IPS-11a (cell line): ENCODE results near the gene FER1L5.
A peak's percentile ranks its signal among the peaks of the same experiment; 100 is the strongest.

Source experiments
- H3K4me3 ChIP-seq: one replicate; pipeline ENCODE4 v1.5.1; 2013; ENCODE audit warnings: low read depth, low read length, control low read depth

Gene FER1L5

DNA sequence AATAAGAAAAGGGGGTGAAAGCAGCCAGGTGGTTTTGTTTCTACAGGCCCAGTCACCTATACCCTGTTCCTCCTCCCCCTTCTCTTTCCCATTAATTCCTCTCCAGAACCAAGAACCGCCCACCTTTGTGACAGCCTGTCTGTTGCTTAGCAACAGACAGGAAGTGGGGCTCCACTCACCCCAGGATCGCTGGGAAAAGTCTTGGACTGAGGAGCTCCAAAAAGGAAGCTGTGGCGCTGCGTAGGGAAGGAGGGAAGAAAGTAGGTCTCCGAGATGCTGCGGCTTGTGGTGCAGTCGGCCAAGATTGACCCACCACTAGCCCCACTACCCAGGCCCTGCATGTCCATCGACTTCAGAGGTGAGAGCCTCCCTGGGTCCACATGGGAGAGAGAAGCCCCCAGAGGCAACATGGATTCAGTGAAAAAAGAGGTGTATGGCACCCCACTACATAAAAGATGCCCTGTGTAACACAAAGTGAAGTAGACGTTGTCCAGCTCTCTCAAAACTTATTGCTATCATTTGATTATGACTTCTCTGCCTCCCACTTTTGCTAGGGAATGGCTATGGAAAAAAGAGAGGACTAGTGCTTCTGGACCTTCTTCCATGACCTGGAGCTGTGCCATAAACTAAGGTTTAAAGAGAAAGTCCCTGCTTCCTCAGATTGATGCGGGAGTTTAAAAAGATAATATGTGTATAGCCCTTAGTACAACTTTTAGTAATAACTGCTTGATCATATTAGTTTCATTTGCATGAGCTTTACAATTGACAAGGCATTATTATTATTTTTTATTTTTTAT is at the start of gene FER1L5:
TSS of gene FER1L5 (plus strand) at position 201 of the 797 bp plus-strand sequence. CDS start at position 274, 73 bp downstream.
- peak within 1 kb of the TSS; percentile 37 for H3K4me3 ChIP-seq

DNA sequence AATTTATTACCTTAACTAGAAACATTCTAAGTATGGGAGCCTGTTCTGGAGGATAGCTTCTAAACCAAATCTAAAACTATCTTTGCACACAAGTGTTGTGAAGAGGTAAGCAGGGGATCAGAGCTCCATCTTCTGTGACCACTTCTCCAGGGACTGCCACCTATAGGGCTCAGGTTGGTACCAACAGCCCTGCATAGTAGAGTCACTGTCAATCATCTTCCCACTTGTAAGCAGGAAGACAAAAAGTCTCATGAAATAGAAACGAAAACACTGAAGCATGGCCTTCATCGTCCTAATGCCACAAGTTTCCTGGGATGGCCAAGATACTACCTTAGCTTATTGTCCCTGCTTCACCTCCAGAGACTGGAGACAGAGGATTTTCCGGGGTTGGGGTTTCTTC is 48.3 kb upstream of the FER1L5 start:
- no peak overlapping the region for H3K4me3 ChIP-seq

DNA sequence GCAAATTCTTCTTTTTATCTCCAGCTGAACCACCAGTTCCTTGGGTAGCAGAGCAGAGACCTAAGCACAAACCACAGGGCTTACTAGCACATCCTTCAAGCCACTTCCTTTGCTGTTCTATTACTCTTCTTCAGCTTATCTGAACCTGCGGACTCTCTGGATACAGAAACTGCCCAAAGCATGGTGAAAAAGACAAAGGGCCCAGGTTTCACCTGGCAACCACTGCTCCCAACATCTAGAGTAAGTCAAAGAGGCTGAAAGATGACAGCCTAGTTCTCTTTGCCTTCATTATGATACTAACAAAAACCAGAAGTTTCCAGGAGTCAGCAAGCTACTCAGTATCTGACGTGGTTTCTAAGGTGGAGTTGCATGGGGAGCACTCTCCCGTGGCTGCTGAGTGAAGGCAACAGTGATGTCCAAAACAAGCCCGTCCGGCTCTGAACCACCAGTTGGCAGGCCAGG is 47.8 kb upstream of the FER1L5 start:
- no peak overlapping the region for H3K4me3 ChIP-seq

- no peak overlapping the region for H3K4me3 ChIP-seq
Measured at GRCh38 chr2:96596596-96596995, 46.0 kb upstream of the FER1L5 start.

GRCh38 chr2:96599941-96600340 is 42.6 kb upstream of the FER1L5 start:
- H3K4me3 ChIP-seq = no peak overlapping the region

- H3K4me3 ChIP-seq = no peak overlapping the region
Measured at GRCh38 chr2:96601382-96602292, 40.9 kb upstream of the FER1L5 start.

- no peak overlapping the region for H3K4me3 ChIP-seq
Measured at GRCh38 chr2:96602330-96602823, 40.2 kb upstream of the FER1L5 start.

GRCh38 chr2:96604104-96604503 is 38.5 kb upstream of the FER1L5 start:
- H3K4me3 ChIP-seq = no peak overlapping the region

DNA sequence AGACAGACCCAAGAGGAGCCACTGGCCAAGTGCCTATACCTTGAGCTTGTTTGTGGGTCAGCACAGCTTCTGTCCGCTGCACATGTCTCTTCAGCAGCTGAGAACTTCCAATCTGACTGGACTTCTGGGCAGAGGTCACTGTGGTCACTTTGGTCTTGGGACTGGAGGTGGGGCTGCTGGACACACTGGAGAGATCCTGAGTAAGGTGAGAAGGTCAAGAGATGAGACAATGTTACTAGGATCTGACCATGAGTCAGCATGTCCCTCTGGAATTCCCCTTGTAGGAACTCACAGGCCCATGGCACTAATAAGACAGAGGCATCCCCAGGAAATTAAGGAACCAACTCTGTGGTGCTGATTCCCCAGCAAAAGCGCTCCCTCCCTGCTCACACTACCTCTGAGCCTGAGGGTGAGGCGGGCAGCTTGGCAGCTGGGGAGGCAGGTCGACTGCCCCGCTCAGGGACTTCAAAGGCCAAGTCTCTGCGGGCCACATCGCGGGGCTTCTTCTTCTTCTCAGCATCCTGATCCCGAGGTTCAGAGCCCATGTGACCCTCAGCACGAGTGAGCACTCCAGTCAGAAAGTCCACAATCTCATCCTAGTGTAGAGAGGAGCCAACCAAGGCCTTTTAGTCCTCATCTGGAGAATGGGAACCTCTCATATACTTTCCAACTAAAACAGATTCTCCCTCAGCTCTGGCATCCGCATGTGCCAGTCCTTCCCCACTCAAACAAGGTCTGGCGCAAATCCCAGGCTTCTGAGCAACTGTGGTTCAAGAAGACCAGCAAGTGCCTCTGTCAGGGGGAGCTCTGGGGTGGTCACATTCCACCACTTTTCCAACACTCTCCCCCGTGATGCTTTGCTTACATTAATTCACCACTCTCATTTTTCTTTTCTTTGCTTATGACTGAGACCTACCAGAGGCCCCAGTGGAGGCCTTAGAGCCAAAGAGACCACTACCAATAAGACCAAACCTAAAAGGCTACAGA is 33.8 kb upstream of the FER1L5 start:
- H3K4me3 ChIP-seq = no peak overlapping the region

DNA sequence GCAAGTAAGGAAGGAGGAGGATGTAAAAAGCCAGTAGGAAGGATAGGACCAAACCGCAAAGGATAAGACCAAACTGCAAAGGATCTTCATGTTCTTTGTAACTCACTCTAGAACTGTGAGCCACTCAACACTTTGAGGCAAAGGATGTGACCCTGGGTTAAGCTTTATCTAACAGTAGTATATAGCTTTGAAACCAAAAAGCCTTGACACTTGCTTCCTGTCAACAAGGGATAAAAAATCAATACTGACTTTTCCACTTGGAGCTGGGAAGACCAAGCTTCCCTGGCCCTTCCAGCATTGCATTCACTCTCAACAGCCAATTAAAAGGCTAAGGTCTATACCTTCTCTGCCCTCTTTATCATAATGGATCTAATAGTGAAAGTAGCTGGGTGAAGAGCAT is 26.4 kb upstream of the FER1L5 start:
- no peak overlapping the region for H3K4me3 ChIP-seq

DNA sequence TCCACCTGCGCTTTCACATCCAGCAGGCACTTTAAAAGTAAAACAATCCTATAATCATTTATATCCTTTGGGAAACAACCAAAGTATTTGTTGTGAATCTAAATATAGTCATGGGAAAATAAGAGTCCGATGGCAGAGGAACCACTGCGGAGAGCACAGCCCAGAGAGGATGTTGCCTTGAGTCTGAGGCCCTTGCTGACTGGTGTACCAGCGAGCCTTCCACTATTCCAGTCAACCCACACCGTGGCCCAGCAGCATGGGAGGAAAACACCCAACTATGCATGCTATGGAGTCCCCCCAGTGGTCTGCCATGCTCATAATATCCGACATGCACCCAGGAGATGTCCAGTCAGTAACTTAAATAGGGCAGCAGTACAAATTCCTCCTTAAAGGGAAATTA is 26.0 kb upstream of the FER1L5 start:
- no peak overlapping the region for H3K4me3 ChIP-seq

DNA sequence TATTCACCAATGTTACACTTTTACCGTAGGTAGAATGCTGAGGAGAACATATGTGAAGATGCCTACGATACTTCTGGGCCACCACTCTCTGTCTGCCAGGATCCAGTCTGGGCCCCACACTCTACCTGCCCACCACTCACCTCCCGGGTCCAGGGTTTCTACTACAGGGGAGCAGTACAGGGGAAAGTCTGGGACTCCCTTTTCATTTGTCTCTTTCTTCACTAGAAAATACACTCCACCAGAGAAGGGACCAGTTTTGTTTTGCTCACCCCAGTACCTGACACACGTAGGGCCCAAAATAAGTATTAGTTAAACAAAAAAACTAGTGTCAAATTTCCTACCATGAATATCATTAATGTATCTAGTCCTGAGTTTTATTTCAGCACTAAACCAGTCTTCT is 25.6 kb upstream of the FER1L5 start:
- H3K4me3 ChIP-seq = no peak overlapping the region

- H3K4me3 ChIP-seq = no peak overlapping the region
Measured at GRCh38 chr2:96618596-96619283, 23.8 kb upstream of the FER1L5 start.

DNA sequence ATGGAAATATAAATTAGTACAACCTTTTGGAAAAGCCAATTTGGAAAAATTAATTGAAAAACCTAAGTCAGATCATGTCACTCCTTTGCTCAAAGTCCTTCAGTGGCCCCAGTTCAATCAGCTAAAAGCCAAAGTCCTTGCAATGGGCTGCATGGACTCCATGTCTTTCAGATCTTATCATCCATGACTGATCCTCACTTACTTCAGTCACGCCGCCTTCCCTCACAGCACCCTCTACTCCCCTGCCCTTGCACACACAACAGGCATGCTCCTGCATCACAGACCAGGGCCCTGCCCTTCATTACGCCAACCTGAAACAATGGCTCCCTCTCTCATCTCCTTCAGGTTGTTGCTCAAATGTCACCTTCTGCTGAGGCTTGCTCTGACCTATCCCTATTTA is 20.0 kb upstream of the FER1L5 start:
- no peak overlapping the region for H3K4me3 ChIP-seq

DNA sequence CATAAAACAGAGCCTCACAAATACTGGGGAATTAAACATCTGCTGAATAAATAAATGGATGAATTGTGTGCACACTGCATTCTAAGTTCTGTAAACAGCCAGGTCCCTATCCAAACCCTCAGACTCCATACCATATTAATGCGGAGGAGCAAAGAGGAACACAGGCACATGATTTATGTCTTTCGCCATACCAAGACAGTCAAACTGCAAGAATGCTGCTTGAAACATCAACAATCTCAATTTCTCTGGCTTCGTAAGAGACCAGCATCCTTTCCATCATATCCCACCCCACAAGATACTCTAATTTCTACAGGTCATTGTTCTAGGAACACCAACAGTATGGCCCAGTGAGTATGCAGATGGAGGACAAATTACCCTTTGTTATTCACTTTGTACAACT is 19.4 kb upstream of the FER1L5 start:
- H3K4me3 ChIP-seq = no peak overlapping the region

GRCh38 chr2:96625571-96626552 is 16.7 kb upstream of the FER1L5 start:
- H3K4me3 ChIP-seq = no peak overlapping the region

GRCh38 chr2:96626553-96626942 is 16.0 kb upstream of the FER1L5 start:
- no peak overlapping the region for H3K4me3 ChIP-seq

DNA sequence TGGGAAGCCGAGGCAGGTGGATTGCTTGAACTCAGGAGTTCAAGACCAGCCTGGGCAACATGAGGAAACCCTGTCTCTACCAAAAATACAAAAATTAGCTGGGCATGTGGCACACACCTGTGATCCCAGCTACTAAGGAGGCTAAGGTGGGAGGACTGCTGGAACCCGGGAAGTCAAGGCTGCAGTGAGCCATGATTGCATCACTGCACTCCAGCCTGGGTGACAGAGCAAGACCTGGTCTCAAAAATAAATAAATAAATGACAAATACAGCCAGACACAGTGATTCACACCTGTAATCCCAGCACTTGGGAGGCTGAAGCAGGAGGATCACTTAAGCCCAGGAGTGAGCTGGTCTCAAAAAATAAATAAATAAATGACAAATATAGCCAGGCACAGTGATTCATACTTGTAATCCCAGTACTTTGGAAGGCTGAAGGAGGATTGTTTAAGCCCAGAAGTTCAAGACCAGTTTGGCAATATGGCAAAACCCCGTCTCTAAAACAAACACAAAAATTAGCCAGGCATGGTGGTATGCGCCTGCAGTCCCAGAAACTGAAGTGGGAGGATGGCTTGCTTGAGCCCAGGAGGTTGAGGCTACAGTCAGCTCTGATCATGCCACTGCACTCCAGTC is 10.6 kb upstream of the FER1L5 start:
- H3K4me3 ChIP-seq = no peak overlapping the region
